DND-41 (cell line): Measurements from ENCODE around the gene CD55.

Source experiments
- ATAC-seq: fragments of 200-7000 bp; cut with Tn5 transposase; 3 replicates; pipeline ENCODE4 v1.9.1; 2021; ENCODE audit warnings: low read depth; ENCODE audit not compliant: insufficient read depth
- DNase-seq: peaks from one replicate; pipeline ENCODE4 v3.0.0-alpha.2; 2020
- H2AFZ ChIP-seq: 2 replicates; pipeline ENCODE4 v1.6.0; 2012; ENCODE audit warnings: low read depth, low read length
- H3K27ac ChIP-seq: 2 replicates; pipeline ENCODE4 v1.5.1; 2012; ENCODE audit warnings: low read length, inconsistent platforms
- H3K27me3 ChIP-seq: fragments of 200-600 bp; sonication (generic); 2 replicates; pipeline ENCODE4 v1.6.0; 2012; ENCODE audit warnings: low read length, mild to moderate bottlenecking, inconsistent platforms; ENCODE audit not compliant: insufficient read depth, poor library complexity
- H3K36me3 ChIP-seq: 2 replicates; pipeline ENCODE4 v1.5.1; 2012; ENCODE audit warnings: low read length, inconsistent platforms; ENCODE audit not compliant: insufficient read depth
- H3K4me1 ChIP-seq: 2 replicates; pipeline ENCODE4 v1.5.1; 2012; ENCODE audit warnings: mild to moderate bottlenecking, low read length; ENCODE audit not compliant: insufficient read depth
- H3K4me2 ChIP-seq: 2 replicates; pipeline ENCODE4 v1.6.0; 2012; ENCODE audit warnings: mild to moderate bottlenecking, moderate library complexity, low read length, inconsistent platforms; ENCODE audit not compliant: insufficient read depth
- H3K4me3 ChIP-seq, 2 experiments: fragments of 200-600 bp in 1 of 2; shearing (Covaris generic) in 1 of 2; 2 replicates each; pipeline ENCODE4 v1.5.1; 2012 to 2016; ENCODE audit warnings: inconsistent platforms in 2 of 2, low read length in 2 of 2, mild to moderate bottlenecking in 2 of 2, low read depth in 1 of 2, moderate library complexity in 1 of 2
- H3K79me2 ChIP-seq: 2 replicates; pipeline ENCODE4 v1.6.0; 2012; ENCODE audit warnings: low read length, inconsistent platforms; ENCODE audit not compliant: insufficient read depth
- H3K9ac ChIP-seq: 2 replicates; pipeline ENCODE4 v1.6.0; 2012; ENCODE audit warnings: low read depth, mild to moderate bottlenecking, inconsistent platforms, low read length, moderate library complexity
- H3K9me3 ChIP-seq: 2 replicates; pipeline ENCODE4 v1.5.1; 2012; ENCODE audit warnings: low read length, moderate library complexity, mild to moderate bottlenecking, inconsistent platforms; ENCODE audit not compliant: insufficient read depth, severe bottlenecking
- H4K20me1 ChIP-seq: 2 replicates; pipeline ENCODE4 v1.6.0; 2012; ENCODE audit warnings: low read length; ENCODE audit not compliant: insufficient read depth
- EZH2 ChIP-seq: IDR thresholded peaks from 3 replicates; pipeline ENCODE4 v1.6.1; 2012; ENCODE audit warnings: borderline replicate concordance, low read depth, mild to moderate bottlenecking, moderate library complexity, low read length, inconsistent platforms; ENCODE audit not compliant: severe bottlenecking
- TF ChIP-seq, protein P1 (sequence below): IDR thresholded peaks from 2 replicates; pipeline ENCODE4 v1.5.1; 2012; ENCODE audit warnings: borderline replicate concordance, low read length, moderate library complexity, mild to moderate bottlenecking; ENCODE audit not compliant: poor library complexity, severe bottlenecking; ENCODE audit errors: extremely low read depth

Gene CD55

DNA sequence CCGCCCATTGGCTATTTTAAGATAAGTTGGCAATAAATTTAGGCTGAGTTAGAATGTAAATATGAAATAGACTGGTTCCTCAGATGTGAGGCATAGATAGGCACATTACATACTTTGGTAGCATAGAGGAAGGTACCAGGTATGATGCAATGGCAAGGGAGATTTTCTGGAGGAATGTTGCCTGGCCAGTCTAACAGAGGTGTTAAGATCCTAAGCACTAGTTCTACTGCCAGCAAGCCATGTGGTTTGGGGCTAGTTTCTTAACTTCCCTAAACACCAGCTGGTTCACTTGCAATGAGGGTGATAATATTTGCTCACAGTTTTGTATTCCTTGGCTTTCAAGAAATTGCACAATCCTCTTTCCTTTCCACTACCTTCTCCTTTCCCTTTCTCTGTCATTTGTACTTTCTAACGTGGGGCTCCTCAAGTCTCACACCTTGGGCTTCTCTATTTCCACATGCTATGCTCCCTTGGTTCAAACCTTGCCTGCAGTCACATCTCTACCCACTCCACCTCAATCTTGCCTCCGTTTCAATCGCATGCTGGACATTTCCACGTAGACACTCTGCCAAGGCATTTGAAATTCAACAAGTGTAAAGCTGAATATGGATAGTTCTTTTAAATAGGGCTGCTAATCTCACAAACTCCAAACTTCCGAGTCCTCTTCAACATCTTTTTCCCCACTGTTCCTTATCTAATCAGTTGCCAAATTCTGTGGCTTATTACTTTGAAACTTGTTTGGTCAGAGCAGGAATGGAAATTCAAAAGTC, 4.7 kb upstream of the CD55 start:
- ATAC-seq (no peak), DNase-seq (no peak)
- Histone ChIP-seq H3K36me3 (no peaks in the 10 kb centered on the region), H3K4me2 (no peak overlapping the region), H3K9ac (no peak overlapping the region), H3K4me3 (no peak overlapping the region), H3K79me2 (no peaks in the 10 kb centered on the region), H3K9me3 (no peaks in the 10 kb centered on the region), H2AFZ (no peak overlapping the region), H3K4me1 (peaks cover 12% of the 10 kb centered on the region), H4K20me1 (no peaks in the 10 kb centered on the region), H3K27ac (no peak overlapping the region), H3K27me3 (peaks cover 24% of the 10 kb centered on the region)
- TF ChIP-seq, protein P1, sequence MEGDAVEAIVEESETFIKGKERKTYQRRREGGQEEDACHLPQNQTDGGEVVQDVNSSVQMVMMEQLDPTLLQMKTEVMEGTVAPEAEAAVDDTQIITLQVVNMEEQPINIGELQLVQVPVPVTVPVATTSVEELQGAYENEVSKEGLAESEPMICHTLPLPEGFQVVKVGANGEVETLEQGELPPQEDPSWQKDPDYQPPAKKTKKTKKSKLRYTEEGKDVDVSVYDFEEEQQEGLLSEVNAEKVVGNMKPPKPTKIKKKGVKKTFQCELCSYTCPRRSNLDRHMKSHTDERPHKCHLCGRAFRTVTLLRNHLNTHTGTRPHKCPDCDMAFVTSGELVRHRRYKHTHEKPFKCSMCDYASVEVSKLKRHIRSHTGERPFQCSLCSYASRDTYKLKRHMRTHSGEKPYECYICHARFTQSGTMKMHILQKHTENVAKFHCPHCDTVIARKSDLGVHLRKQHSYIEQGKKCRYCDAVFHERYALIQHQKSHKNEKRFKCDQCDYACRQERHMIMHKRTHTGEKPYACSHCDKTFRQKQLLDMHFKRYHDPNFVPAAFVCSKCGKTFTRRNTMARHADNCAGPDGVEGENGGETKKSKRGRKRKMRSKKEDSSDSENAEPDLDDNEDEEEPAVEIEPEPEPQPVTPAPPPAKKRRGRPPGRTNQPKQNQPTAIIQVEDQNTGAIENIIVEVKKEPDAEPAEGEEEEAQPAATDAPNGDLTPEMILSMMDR, result no peak
- TF ChIP-seq EZH2, result no peak

DNA sequence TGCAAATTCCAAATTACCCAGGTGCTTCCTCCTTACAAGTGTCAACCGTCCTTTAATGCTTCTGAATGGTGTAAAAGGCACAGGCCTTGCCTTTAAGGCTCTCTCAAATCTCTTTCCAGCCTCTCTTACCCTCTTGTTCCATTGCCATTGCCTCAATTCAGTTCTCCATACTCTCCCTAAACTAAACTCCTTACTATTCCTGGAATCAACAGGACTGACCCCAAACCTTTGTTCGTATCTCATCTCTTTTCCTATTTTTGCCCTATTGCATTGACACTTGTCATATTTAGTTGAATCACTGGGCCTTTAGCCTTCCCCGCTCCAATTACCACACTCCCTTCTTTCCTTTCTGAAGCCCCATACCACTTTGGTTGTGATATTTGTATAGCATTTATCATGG, 3.9 kb upstream of the CD55 start:
- TF ChIP-seq, protein P1, result no peak
- no peak for TF ChIP-seq EZH2
- Histone ChIP-seq H3K79me2 (no peaks in the 10 kb centered on the region), H2AFZ (no peak overlapping the region), H4K20me1 (no peaks in the 10 kb centered on the region), H3K27me3 (peaks cover 31% of the 10 kb centered on the region), H3K4me2 (no peak overlapping the region), H3K9ac (no peak overlapping the region), H3K27ac (no peak overlapping the region), H3K4me3 (no peak overlapping the region), H3K4me1 (peaks cover 20% of the 10 kb centered on the region), H3K9me3 (no peaks in the 10 kb centered on the region), H3K36me3 (no peaks in the 10 kb centered on the region)
- no peak for DNase-seq
- ATAC-seq, result no peak

DNA sequence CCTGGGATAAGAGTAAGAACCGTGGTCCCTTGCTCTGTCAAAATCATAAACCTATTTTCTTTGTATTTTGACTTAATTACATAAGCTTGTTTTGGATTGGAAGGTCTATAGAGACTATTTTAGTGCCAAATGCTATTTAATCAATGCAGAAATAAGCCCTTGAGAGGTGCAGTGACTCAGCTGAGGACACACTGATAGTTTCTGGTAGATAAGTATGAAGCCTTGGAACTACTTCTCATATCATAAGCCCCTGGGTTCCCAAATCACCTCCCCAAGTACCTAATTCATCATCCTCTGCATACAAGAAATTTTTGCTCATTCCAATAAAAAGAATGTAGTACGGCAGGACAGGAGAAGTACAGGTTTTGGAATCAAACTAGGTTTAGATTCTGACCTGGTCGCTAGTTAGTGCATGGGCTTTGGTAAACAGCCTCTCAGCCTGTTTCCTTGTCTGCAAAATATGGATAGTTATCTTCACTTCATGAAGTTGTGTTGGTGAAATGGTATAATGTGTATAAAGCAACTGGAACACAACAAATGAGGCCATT, 3.3 kb upstream of the CD55 start:
- H3K79me2 ChIP-seq, result no peaks in the 10 kb centered on the region
- no peaks in the 10 kb centered on the region for H4K20me1 ChIP-seq
- H2AFZ ChIP-seq, result no peak overlapping the region
- DNase-seq, result no peak
- H3K27me3 ChIP-seq, result peaks cover 35% of the 10 kb centered on the region
- H3K36me3 ChIP-seq, result no peaks in the 10 kb centered on the region
- ATAC-seq, result no peak
- H3K9ac ChIP-seq, result no peak overlapping the region
- H3K9me3 ChIP-seq, result no peaks in the 10 kb centered on the region
- TF ChIP-seq EZH2, result no peak
- TF ChIP-seq, protein P1, result no peak
- no peak overlapping the region for H3K4me2 ChIP-seq
- H3K27ac ChIP-seq, result no peak overlapping the region
- H3K4me1 ChIP-seq, result peaks cover 20% of the 10 kb centered on the region
- no peak overlapping the region for H3K4me3 ChIP-seq
